ENCODE results near the gene ELL2.

DNA sequence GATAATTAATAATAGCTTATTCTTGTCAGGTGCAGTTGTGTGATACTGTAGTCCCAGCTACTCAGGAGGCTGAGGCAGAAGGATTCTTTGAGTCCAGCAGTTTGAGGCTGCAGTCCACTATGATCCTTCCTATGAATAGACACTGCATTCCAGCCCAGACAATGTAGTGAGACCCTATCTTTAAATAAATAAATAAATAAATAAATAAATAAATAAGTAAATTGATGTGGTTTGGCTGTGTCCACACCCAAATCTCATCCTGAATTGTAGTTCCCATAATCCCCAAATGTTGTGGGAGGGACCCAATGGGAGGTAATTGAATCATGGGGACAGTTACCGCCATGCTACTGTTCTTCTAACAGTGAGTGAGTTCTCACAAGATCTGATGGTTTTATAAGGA, 5.6 kb upstream of the ELL2 start:
- TF ChIP-seq, protein P1, sequence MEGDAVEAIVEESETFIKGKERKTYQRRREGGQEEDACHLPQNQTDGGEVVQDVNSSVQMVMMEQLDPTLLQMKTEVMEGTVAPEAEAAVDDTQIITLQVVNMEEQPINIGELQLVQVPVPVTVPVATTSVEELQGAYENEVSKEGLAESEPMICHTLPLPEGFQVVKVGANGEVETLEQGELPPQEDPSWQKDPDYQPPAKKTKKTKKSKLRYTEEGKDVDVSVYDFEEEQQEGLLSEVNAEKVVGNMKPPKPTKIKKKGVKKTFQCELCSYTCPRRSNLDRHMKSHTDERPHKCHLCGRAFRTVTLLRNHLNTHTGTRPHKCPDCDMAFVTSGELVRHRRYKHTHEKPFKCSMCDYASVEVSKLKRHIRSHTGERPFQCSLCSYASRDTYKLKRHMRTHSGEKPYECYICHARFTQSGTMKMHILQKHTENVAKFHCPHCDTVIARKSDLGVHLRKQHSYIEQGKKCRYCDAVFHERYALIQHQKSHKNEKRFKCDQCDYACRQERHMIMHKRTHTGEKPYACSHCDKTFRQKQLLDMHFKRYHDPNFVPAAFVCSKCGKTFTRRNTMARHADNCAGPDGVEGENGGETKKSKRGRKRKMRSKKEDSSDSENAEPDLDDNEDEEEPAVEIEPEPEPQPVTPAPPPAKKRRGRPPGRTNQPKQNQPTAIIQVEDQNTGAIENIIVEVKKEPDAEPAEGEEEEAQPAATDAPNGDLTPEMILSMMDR (IDR thresholded peaks at IDR 0.05), result no peak
- TF ChIP-seq POLR2A (IDR thresholded peaks at IDR 0.05) (no peak), POLR2AphosphoS5 (IDR thresholded peaks at IDR 0.05) (no peak)
